Activated CD8-positive, alpha-beta T cell treated with anti-CD3 and anti-CD28 coated beads for 36 hours (primary cell): Measurements from ENCODE around the gene HPGDS. TPM values are rescaled to one million over a fixed set of nuclear protein-coding genes. Genes with fewer than 3 reads are reported as not detected.
"Not testable (repeated sequence)": the region's sequence is repeated elsewhere in the genome, so short reads cannot be mapped to it uniquely, and the experiment has no call there.

Experiments used
- ATAC-seq: fragments of 200-7000 bp; cut with Tn5 transposase; one replicate; pipeline ENCODE4 v1.10.0; 2021; ENCODE audit warnings: mild to moderate bottlenecking, moderate library complexity
- CTCF ChIA-PET: fragments of 350-600 bp; sonication (Branson Sonifier 250); formaldehyde crosslinking; loops from one replicate; lab custom pipeline; 2021; ENCODE audit warnings: antibody characterized with exemption; lab: Charles Lee
- POLR2A ChIA-PET: fragments of 350-600 bp; sonication (Branson Sonifier 250); formaldehyde crosslinking; loops from one replicate; lab custom pipeline; 2021; ENCODE audit warnings: antibody characterized with exemption; lab: Charles Lee
- DNase-seq: peaks from one replicate; pipeline ENCODE4 v3.0.0-alpha.2; 2020
- H3K27ac Mint-ChIP-seq: one replicate; pipeline ENCODE4 v1.8.0; 2021; ENCODE audit warnings: mild to moderate bottlenecking, mixed read lengths
- H3K27me3 Mint-ChIP-seq: one replicate; pipeline ENCODE4 v1.8.0; 2021; ENCODE audit warnings: mixed read lengths
- H3K36me3 Mint-ChIP-seq: one replicate; pipeline ENCODE4 v1.8.0; 2021; ENCODE audit warnings: low read depth, mixed read lengths
- H3K4me1 Mint-ChIP-seq: one replicate; pipeline ENCODE4 v1.8.0; 2021; ENCODE audit warnings: low read depth, mixed read lengths
- H3K4me3 Mint-ChIP-seq: one replicate; pipeline ENCODE4 v1.8.0; 2021; ENCODE audit warnings: mild to moderate bottlenecking, moderate library complexity, mixed read lengths
- H3K9me3 Mint-ChIP-seq: one replicate; pipeline ENCODE4 v1.8.0; 2021; ENCODE audit warnings: mixed read lengths
- CTCF ChIP-seq: fragments of 200-600 bp; IDR thresholded peaks from one replicate; pipeline ENCODE4 v1.8.0; 2022; ENCODE audit warnings: antibody characterized with exemption, mild to moderate bottlenecking
- intact Hi-C: fragments of 100-400 bp; cut with micrococcal nuclease; formaldehyde crosslinking; loops from one replicate; pipeline ENCODE4 v1.10.0; 2022
- total RNA-seq, 2 experiments: library from RNA; stranded (reverse); gene quantifications; one replicate each; pipeline ENCODE4 v1.2.3, GENCODE V29; 2021

Gene HPGDS
- total RNA-seq, 2 experiments from 2014 or later = not detected

DNA sequence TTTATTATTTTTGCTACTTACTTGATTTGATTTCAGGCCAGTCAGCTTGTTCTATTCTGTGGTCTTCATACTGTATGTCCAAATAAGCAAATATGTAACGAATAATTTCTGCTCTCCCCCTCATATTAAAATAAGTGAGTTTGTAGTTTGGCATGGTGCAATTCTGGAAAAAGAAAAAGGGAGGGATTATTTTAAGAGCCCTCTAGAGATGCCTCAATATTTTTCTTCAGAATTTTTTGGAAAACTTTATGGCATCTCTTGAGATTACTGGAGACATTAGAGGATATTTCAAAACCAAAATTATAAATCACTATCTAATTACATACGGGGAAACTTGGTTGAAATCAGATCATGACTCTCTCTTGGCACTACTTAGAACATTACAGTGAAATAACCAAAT, 8.2 kb downstream of the HPGDS start:
- H3K9me3 Mint-ChIP-seq = no peaks in the 10 kb centered on the region
- intact Hi-C loops = no loop called here
- peaks cover 3% of the 10 kb centered on the region for H3K27me3 Mint-ChIP-seq
- H3K4me3 Mint-ChIP-seq = no peak overlapping the region
- POLR2A ChIA-PET = no interaction called here
- peaks cover 9% of the 10 kb centered on the region for H3K4me1 Mint-ChIP-seq
- H3K36me3 Mint-ChIP-seq = no peaks in the 10 kb centered on the region
- no peak overlapping the region for H3K27ac Mint-ChIP-seq
- TF ChIP-seq CTCF = no peak
- no peak for DNase-seq
- no peak for ATAC-seq
- CTCF ChIA-PET = interaction anchor here (1.3 to 1.8 kb wide), 3 partner anchors 29 to 73 kb away, joined by 3 to 6 read pairs (median 4); no protein-coding TSS in a partner anchor

- ChIA-PET POLR2A (no interaction called here), CTCF (interaction anchor here (0.7 to 1.8 kb wide), 5 partner anchors 11 to 73 kb away, joined by 3 to 6 read pairs (median 3); no protein-coding TSS in a partner anchor)
- no peak for TF ChIP-seq CTCF
- H3K9me3 Mint-ChIP-seq = no peaks in the 10 kb centered on the region
- DNase-seq = no peak
- H3K4me1 Mint-ChIP-seq = peaks cover 4% of the 10 kb centered on the region
- H3K36me3 Mint-ChIP-seq = no peaks in the 10 kb centered on the region
- no peak overlapping the region for H3K27ac Mint-ChIP-seq
- intact Hi-C loops = no loop called here
- peaks cover 3% of the 10 kb centered on the region for H3K27me3 Mint-ChIP-seq
- no peak overlapping the region for H3K4me3 Mint-ChIP-seq
- ATAC-seq = no peak
Observed at GRCh38 chr4:94333866-94334265, 8.8 kb downstream of the HPGDS start.

DNA sequence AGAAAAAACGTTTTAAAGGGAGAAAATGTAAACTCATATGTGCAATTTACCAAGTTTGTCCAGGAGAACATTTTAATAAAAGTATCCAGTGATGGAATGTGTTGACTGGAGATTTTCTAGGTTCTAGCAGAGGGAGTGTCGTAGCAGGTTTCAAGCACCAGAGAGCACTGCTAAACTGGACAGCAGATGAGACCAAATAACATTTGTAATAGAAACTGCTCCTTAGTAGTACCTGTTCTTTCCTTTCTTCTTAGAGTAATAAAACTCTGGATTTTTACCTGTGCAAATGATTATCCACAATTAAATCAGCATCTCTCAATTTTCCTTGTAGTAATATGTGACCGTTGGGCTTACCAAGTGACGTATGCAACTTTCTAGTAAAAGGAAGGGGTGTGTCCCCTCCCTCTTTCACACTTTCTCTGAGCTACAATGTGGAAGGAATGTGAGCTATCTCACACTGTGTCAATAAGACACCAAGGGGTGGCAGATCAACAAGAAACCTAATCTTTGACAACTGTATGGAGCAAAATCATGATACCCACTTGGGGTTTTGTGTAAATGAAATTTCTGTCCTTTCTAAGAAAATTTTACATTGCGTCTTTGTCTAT, 9.5 kb downstream of the HPGDS start:
- Mint-ChIP-seq H3K4me1 (no peaks in the 10 kb centered on the region), H3K27ac (no peak overlapping the region), H3K36me3 (no peaks in the 10 kb centered on the region), H3K9me3 (no peaks in the 10 kb centered on the region), H3K4me3 (no peak overlapping the region), H3K27me3 (peaks cover 3% of the 10 kb centered on the region)
- ChIA-PET POLR2A (no interaction called here), CTCF (interaction anchor here (0.7 to 1.8 kb wide), 5 partner anchors 12 to 74 kb away, joined by 3 to 6 read pairs (median 3); no protein-coding TSS in a partner anchor)
- intact Hi-C loops = no loop called here
- no peak for DNase-seq
- no peak for ATAC-seq
- TF ChIP-seq CTCF = no peak

DNA sequence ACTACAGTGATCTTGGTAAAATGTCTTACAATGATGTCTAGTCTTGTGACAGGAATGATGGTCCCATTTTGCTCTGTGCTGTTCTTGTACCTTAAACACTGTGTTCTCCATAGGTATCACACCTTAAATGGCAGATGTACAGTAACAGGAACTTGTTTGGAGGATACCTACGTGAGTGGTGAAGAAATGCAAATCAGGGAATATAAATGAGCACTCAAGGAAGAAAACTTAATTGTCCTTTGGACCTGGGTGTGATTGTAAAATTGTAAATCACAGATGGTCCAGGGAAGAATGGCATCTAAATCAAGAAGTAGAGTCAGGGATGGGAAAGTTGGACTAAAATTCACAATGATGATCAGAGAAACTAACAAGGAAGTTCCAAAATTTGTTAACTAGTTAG, 12.7 kb downstream of the HPGDS start:
- TF ChIP-seq CTCF = no peak
- intact Hi-C loops = no loop called here
- peaks cover 11% of the 10 kb centered on the region for H3K9me3 Mint-ChIP-seq
- ChIA-PET POLR2A (no interaction called here), CTCF (no interaction called here)
- peaks cover 5% of the 10 kb centered on the region for H3K36me3 Mint-ChIP-seq
- peaks cover 3% of the 10 kb centered on the region for H3K27me3 Mint-ChIP-seq
- ATAC-seq = no peak
- H3K27ac Mint-ChIP-seq = no peak overlapping the region
- no peak for DNase-seq
- H3K4me3 Mint-ChIP-seq = no peak overlapping the region
- H3K4me1 Mint-ChIP-seq = no peaks in the 10 kb centered on the region

DNA sequence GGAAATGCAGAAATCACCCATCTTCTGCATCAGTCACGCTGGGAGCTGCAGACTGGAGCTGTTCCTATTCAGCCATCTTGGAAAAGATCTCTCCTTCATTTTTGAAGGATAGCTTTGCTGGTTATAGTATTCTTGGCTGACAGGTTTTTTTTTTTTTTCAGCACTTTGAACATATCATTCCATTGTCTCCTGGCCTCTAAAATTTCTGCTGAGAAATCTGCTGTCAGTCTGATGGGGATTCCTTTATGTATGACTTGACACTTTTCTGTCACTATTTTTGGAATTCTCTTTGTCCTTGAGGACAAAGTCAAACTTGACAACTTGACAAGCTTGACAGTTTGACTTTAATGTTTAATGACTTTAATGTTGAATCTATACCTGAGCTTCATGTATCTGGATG, 16.8 kb downstream of the HPGDS start:
- Mint-ChIP-seq H3K27me3 (peaks cover 9% of the 10 kb centered on the region), H3K27ac (no peak overlapping the region), H3K4me3 (no peak overlapping the region), H3K36me3 (peaks cover 10% of the 10 kb centered on the region), H3K4me1 (no peaks in the 10 kb centered on the region), H3K9me3 (peaks cover 16% of the 10 kb centered on the region)
- no peak for TF ChIP-seq CTCF
- no peak for DNase-seq
- ChIA-PET POLR2A (interaction anchor here (0.6 kb wide), 1 partner anchor 8 kb away, joined by 3 read pairs; no protein-coding TSS in a partner anchor), CTCF (interaction anchor here (0.9 to 1.3 kb wide), 2 partner anchors 12 to 81 kb away, joined by 3 to 4 read pairs; no protein-coding TSS in a partner anchor)
- intact Hi-C loops = no loop called here
- ATAC-seq = no peak

- H3K4me1 Mint-ChIP-seq, DNase-seq, H3K27ac Mint-ChIP-seq, H3K4me3 Mint-ChIP-seq, intact Hi-C loops, H3K36me3 Mint-ChIP-seq, POLR2A ChIA-PET, CTCF ChIA-PET, ATAC-seq, H3K27me3 Mint-ChIP-seq: not testable (repeated sequence)
- H3K9me3 Mint-ChIP-seq = peaks cover 15% of the 10 kb centered on the region
Observed at GRCh38 chr4:94319927-94320326, 22.7 kb downstream of the HPGDS start.
